Ishikawa (cell line): ENCODE results near the gene OR11H6.
A peak's percentile ranks its signal among the peaks of the same experiment; 100 is the strongest.

Experiments used
- CEBPB ChIP-seq: IDR thresholded peaks from 2 replicates; pipeline ENCODE4 v1.6.1; 2012
- CREB1 ChIP-seq: IDR thresholded peaks from 2 replicates; pipeline ENCODE4 v1.6.1; 2012; ENCODE audit warnings: low read depth
- EGR1 ChIP-seq: IDR thresholded peaks from 2 replicates; pipeline ENCODE4 v1.6.1; 2012
- EP300 ChIP-seq: IDR thresholded peaks from 2 replicates; pipeline ENCODE4 v1.6.1; 2012; ENCODE audit warnings: borderline replicate concordance
- FOXM1 ChIP-seq: IDR thresholded peaks from 2 replicates; pipeline ENCODE4 v1.6.1; 2012; ENCODE audit warnings: low read depth, borderline replicate concordance
- MAX ChIP-seq: IDR thresholded peaks from 2 replicates; pipeline ENCODE4 v1.6.1; 2012
- NFIC ChIP-seq: IDR thresholded peaks from 2 replicates; pipeline ENCODE4 v1.6.1; 2012
- RAD21 ChIP-seq: IDR thresholded peaks from 2 replicates; pipeline ENCODE4 v1.6.1; 2012; ENCODE audit warnings: low read depth
- REST ChIP-seq: IDR thresholded peaks from 2 replicates; pipeline ENCODE4 v1.6.1; 2012; ENCODE audit warnings: low read depth, mild to moderate bottlenecking
- TAF1 ChIP-seq: IDR thresholded peaks from 2 replicates; pipeline ENCODE4 v1.6.1; 2012; ENCODE audit warnings: low read depth, mild to moderate bottlenecking
- TCF12 ChIP-seq: IDR thresholded peaks from 2 replicates; pipeline ENCODE4 v1.6.1; 2012; ENCODE audit warnings: low read depth
- TEAD4 ChIP-seq: IDR thresholded peaks from 2 replicates; pipeline ENCODE4 v1.6.1; 2012
- USF1 ChIP-seq: IDR thresholded peaks from 2 replicates; pipeline ENCODE4 v1.6.1; 2012
- YY1 ChIP-seq: IDR thresholded peaks from 2 replicates; pipeline ENCODE4 v1.6.1; 2012; ENCODE audit warnings: low read depth
- ZBTB7A ChIP-seq: IDR thresholded peaks from 2 replicates; pipeline ENCODE4 v1.6.1; 2012; ENCODE audit warnings: low read depth

Gene OR11H6

GRCh38 chr14:20215196-20215595 is 8.3 kb upstream of the OR11H6 start:
- no peak for TF ChIP-seq MAX
- TF ChIP-seq FOXM1: no peak
- TF ChIP-seq TEAD4: no peak
- no peak for TF ChIP-seq TCF12
- TF ChIP-seq REST: no peak
- no peak for TF ChIP-seq YY1
- TF ChIP-seq CEBPB: no peak
- no peak for TF ChIP-seq NFIC
- TF ChIP-seq USF1: no peak
- TF ChIP-seq EP300: no peak
- TF ChIP-seq EGR1: no peak
- no peak for TF ChIP-seq RAD21
- no peak for TF ChIP-seq CREB1
- TF ChIP-seq ZBTB7A: no peak
- no peak for TF ChIP-seq TAF1

- TF ChIP-seq FOXM1: no peak
- no peak for TF ChIP-seq NFIC
- no peak for TF ChIP-seq ZBTB7A
- no peak for TF ChIP-seq TAF1
- TF ChIP-seq REST: no peak
- no peak for TF ChIP-seq MAX
- no peak for TF ChIP-seq CREB1
Observed at GRCh38 chr14:20219033-20219432, 4.5 kb upstream of the OR11H6 start.

- TF ChIP-seq NFIC: no peak
Observed at GRCh38 chr14:20228681-20229080, 5.2 kb downstream of the OR11H6 start, which contains the start of gene OR11H7. Gene OR11H7, plus strand, starts transcription at chr14:20228981.

GRCh38 chr14:20247646-20248246 is 24.2 kb downstream of the OR11H6 start:
- no peak for TF ChIP-seq TAF1
- no peak for TF ChIP-seq EGR1
- TF ChIP-seq TEAD4: peak; percentile 31; the same call in 1 of the 2 replicates
- TF ChIP-seq NFIC: no peak
- no peak for TF ChIP-seq REST
- TF ChIP-seq RAD21: peak; percentile 62
- no peak for TF ChIP-seq YY1
- no peak for TF ChIP-seq FOXM1
- no peak for TF ChIP-seq CEBPB
- no peak for TF ChIP-seq MAX

GRCh38 chr14:20262642-20263128 is 39.2 kb downstream of the OR11H6 start:
- TF ChIP-seq TAF1 (no peak), ZBTB7A (no peak), USF1 (no peak), EGR1 (no peak), YY1 (no peak), TCF12 (no peak), REST (no peak), CEBPB (no peak), MAX (no peak), CREB1 (no peak), TEAD4 (no peak), RAD21 (no peak), FOXM1 (no peak), EP300 (no peak)
